Hepatocyte (in vitro differentiated cells): ENCODE measurements around the gene RASEF.

Experiments used
- CTCF ChIP-seq: fragments of 200-600 bp; sonication (generic); IDR thresholded peaks from 2 replicates; pipeline ENCODE4 v1.5.1; 2016; ENCODE audit warnings: antibody characterized with exemption, mild to moderate bottlenecking; ENCODE audit not compliant: poor library complexity
- EZH2 ChIP-seq: fragments of 200-600 bp; sonication (generic); IDR thresholded peaks from 2 replicates; pipeline ENCODE4 v1.6.1; 2016; ENCODE audit warnings: antibody characterized with exemption, mild to moderate bottlenecking, borderline replicate concordance
- EZH2phosphoT487 ChIP-seq: fragments of 200-600 bp; sonication (generic); IDR thresholded peaks from one replicate; pipeline ENCODE4 v1.6.1; 2018; ENCODE audit warnings: antibody characterized with exemption, mild to moderate bottlenecking, low read depth, moderate library complexity; ENCODE audit not compliant: unreplicated experiment, severe bottlenecking

- no peak for TF ChIP-seq CTCF
- no peak for TF ChIP-seq EZH2phosphoT487
- no peak for TF ChIP-seq EZH2
These were observed 62.2 kb downstream of the RASEF start for GRCh38 chr9:83000765-83001164.
